ENCODE results near the gene CFAP206. TPM values are rescaled to one million over a fixed set of nuclear protein-coding genes. Genes with fewer than 3 reads are reported as not detected.

Gene CFAP206
- polyA plus RNA-seq, 2 of the 4 experiments (the other 2 are of a cell fraction): 0.63 to 1.4 TPM

- DNase-seq (ENCODE audit: low read depth in 1 of 2, low spot score in 1 of 2) (peak in 1 of 2 experiments; percentile 25), ATAC-seq (no peak), FAIRE-seq (no peak)
- Histone ChIP-seq H3K4me3 (no peak overlapping the region), H3K27ac (no peak overlapping the region), H3K9me3 (no peaks in the 10 kb centered on the region), H3K4me2 (no peak overlapping the region), H3K4me1 (no peaks in the 10 kb centered on the region)
- 34% methylated on average over 5 of the region's 5 CpGs for WGBS (ENCODE audit: missing lambda C conversion rate)
- no peak for TF ChIP-seq FOSL2 (IDR thresholded peaks at IDR 0.05)
- peak; percentile 31; the same call in 1 of the 2 replicates for TF ChIP-seq FOSL2 (CRISPR knock-in tag; IDR thresholded peaks at IDR 0.05)
- no peak for TF ChIP-seq HEYL (CRISPR knock-in tag; IDR thresholded peaks at IDR 0.05)
- POLR2A ChIA-PET: no interaction called here
- CTCF ChIA-PET: no interaction called here
Observed at GRCh38 chr6:87431263-87431662, 23.5 kb downstream of the CFAP206 start.

GRCh38 chr6:87436435-87436834 is 28.7 kb downstream of the CFAP206 start:
- CTCF ChIA-PET: interaction anchor here (0.6 kb wide), 1 partner anchor 1434 kb away, joined by 3 read pairs; no protein-coding TSS in a partner anchor
- no peak overlapping the region for H3K4me3 ChIP-seq
- 16% methylated on average over 4 of the region's 4 CpGs for WGBS (ENCODE audit: missing lambda C conversion rate)
- ATAC-seq (peak; percentile 62 to 74; a peak in 5 of 6 replicates), FAIRE-seq (no peak), DNase-seq (ENCODE audit: low read depth in 1 of 2, low spot score in 1 of 2) (peak; percentile 15 to 37)
- no peaks in the 10 kb centered on the region for H3K9me3 ChIP-seq
- peak; percentile 73 for TF ChIP-seq EHMT2 (IDR thresholded peaks at IDR 0.05; ENCODE audit: low read depth)
- TF ChIP-seq SREBF2 (IDR thresholded peaks at IDR 0.05): no peak
- TF ChIP-seq REST (IDR thresholded peaks at IDR 0.05): peak; percentile 94
- TF ChIP-seq ESRRA (IDR thresholded peaks at IDR 0.05; ENCODE audit: borderline replicate concordance, low read length): no peak
- no peak overlapping the region for H3K27ac ChIP-seq
- H3K4me2 ChIP-seq: no peak overlapping the region
- POLR2A ChIA-PET: no interaction called here
- no peaks in the 10 kb centered on the region for H3K4me1 ChIP-seq

GRCh38 chr6:87441711-87442110 is 33.9 kb downstream of the CFAP206 start:
- ChIA-PET POLR2A (no interaction called here), CTCF (no interaction called here)
- WGBS (ENCODE audit: missing lambda C conversion rate): 1% methylated on average over 5 of the region's 5 CpGs
- no peak for DNase-seq (ENCODE audit: low read depth in 1 of 2, low spot score in 1 of 2)
- Histone ChIP-seq H3K27ac (no peak overlapping the region), H3K4me1 (no peaks in the 10 kb centered on the region), H3K9me3 (no peaks in the 10 kb centered on the region), H3K4me3 (no peak overlapping the region), H3K4me2 (no peak overlapping the region)
- ATAC-seq: no peak
- no peak for FAIRE-seq
- TF ChIP-seq HES2 (IDR thresholded peaks at IDR 0.05) (no peak), JUNB (IDR thresholded peaks at IDR 0.05) (no peak), HMGXB4 (CRISPR knock-in tag; IDR thresholded peaks at IDR 0.05; ENCODE audit: borderline replicate concordance) (no peak), KDM1A (IDR thresholded peaks at IDR 0.05; ENCODE audit: low read depth) (no peak)

GRCh38 chr6:87444362-87444761 is 36.6 kb downstream of the CFAP206 start:
- H3K4me2 ChIP-seq: no peak overlapping the region
- H3K27ac ChIP-seq: no peak overlapping the region
- WGBS (ENCODE audit: missing lambda C conversion rate): 84% methylated on average over 2 of the region's 2 CpGs
- FAIRE-seq (no peak), DNase-seq (ENCODE audit: low read depth in 1 of 2, low spot score in 1 of 2) (no peak), ATAC-seq (no peak)
- ChIA-PET POLR2A (no interaction called here), CTCF (interaction anchor here (0.7 kb wide), 1 partner anchor 9 kb away, joined by 4 read pairs; no protein-coding TSS in a partner anchor)
- H3K4me1 ChIP-seq: no peaks in the 10 kb centered on the region
- no peak overlapping the region for H3K4me3 ChIP-seq
- no peaks in the 10 kb centered on the region for H3K9me3 ChIP-seq
- TF ChIP-seq HEYL (CRISPR knock-in tag; IDR thresholded peaks at IDR 0.05) (no peak), NFE2L2 (conservative IDR thresholded peaks at IDR 0.05; ENCODE audit: low read length) (no peak), POLR2AphosphoS2 (conservative IDR thresholded peaks at IDR 0.05; ENCODE audit: low read length) (no peak), MAFK (IDR thresholded peaks at IDR 0.05; ENCODE audit: partially characterized antibody) (no peak), HOXA7 (CRISPR knock-in tag; IDR thresholded peaks at IDR 0.05) (no peak), FOXS1 (CRISPR knock-in tag; IDR thresholded peaks at IDR 0.05) (no peak), KDM1A (IDR thresholded peaks at IDR 0.05; ENCODE audit: low read depth) (no peak), PBX3 (IDR thresholded peaks at IDR 0.05) (no peak), PHF8 (IDR thresholded peaks at IDR 0.05; ENCODE audit: borderline replicate concordance, low read depth) (no peak), MYC (IDR thresholded peaks at IDR 0.05; ENCODE audit: borderline replicate concordance, low read length) (no peak), CHD4 (IDR thresholded peaks at IDR 0.05; ENCODE audit: borderline replicate concordance) (no peak), SREBF2 (IDR thresholded peaks at IDR 0.05) (no peak), KDM5A (IDR thresholded peaks at IDR 0.05) (no peak)

Measured in A549 (cell line).